Measurements from ENCODE around the gene PGAP6. TPM values are rescaled to one million over a fixed set of nuclear protein-coding genes. Genes with fewer than 3 reads are reported as not detected.
"Not testable (repeated sequence)": the region's sequence is repeated elsewhere in the genome, so short reads cannot be mapped to it uniquely, and the experiment has no call there.

Gene PGAP6
- total RNA-seq, 1 experiment from 2014 or later, result 34.9 TPM

GRCh38 chr16:334861-335632 is 46.7 kb downstream of the PGAP6 start:
- H3K27me3 ChIP-seq (replicated peaks); H3K36me3 ChIP-seq; DNase-seq (ENCODE audit: low read depth in 1 of 2, low spot score in 2 of 2); H3K9me3 ChIP-seq (replicated peaks); H3K4me3 ChIP-seq; H3K27ac ChIP-seq; H3K4me1 ChIP-seq (replicated peaks): not testable (repeated sequence)

GRCh38 chr16:334164-334832 is 47.5 kb downstream of the PGAP6 start:
- not testable (repeated sequence) for DNase-seq (ENCODE audit: low read depth in 1 of 2, low spot score in 2 of 2); H3K9me3 ChIP-seq (replicated peaks); H3K27ac ChIP-seq; H3K4me1 ChIP-seq (replicated peaks); H3K27me3 ChIP-seq (replicated peaks); H3K4me3 ChIP-seq; H3K36me3 ChIP-seq

GRCh38 chr16:333406-334094 is 48.2 kb downstream of the PGAP6 start:
- Histone ChIP-seq H3K27ac (no peak overlapping the region), H3K36me3 (no peaks in the 10 kb centered on the region), H3K4me3 (no peak overlapping the region), H3K4me1 (replicated peaks) (no peaks in the 10 kb centered on the region; the same call in 1 of the 2 replicates), H3K27me3 (replicated peaks) (no peaks in the 10 kb centered on the region), H3K9me3 (replicated peaks) (no peaks in the 10 kb centered on the region)
- no peak for DNase-seq (ENCODE audit: low read depth in 1 of 2, low spot score in 2 of 2)

GRCh38 chr16:331181-331814 is 50.5 kb downstream of the PGAP6 start:
- H3K9me3 ChIP-seq (replicated peaks); DNase-seq (ENCODE audit: low read depth in 1 of 2, low spot score in 2 of 2); H3K27me3 ChIP-seq (replicated peaks); H3K36me3 ChIP-seq; H3K4me3 ChIP-seq; H3K27ac ChIP-seq: not testable (repeated sequence)
- H3K4me1 ChIP-seq (replicated peaks), result peaks cover 18% of the 10 kb centered on the region

GRCh38 chr16:330741-331140 is 51.0 kb downstream of the PGAP6 start:
- Histone ChIP-seq H3K4me3 (no peak overlapping the region), H3K4me1 (replicated peaks) (peaks cover 18% of the 10 kb centered on the region), H3K27ac (no peak overlapping the region), H3K27me3 (replicated peaks) (no peaks in the 10 kb centered on the region), H3K36me3 (no peaks in the 10 kb centered on the region), H3K9me3 (replicated peaks) (no peaks in the 10 kb centered on the region)
- no peak for DNase-seq (ENCODE audit: low read depth in 1 of 2, low spot score in 2 of 2)

DNA sequence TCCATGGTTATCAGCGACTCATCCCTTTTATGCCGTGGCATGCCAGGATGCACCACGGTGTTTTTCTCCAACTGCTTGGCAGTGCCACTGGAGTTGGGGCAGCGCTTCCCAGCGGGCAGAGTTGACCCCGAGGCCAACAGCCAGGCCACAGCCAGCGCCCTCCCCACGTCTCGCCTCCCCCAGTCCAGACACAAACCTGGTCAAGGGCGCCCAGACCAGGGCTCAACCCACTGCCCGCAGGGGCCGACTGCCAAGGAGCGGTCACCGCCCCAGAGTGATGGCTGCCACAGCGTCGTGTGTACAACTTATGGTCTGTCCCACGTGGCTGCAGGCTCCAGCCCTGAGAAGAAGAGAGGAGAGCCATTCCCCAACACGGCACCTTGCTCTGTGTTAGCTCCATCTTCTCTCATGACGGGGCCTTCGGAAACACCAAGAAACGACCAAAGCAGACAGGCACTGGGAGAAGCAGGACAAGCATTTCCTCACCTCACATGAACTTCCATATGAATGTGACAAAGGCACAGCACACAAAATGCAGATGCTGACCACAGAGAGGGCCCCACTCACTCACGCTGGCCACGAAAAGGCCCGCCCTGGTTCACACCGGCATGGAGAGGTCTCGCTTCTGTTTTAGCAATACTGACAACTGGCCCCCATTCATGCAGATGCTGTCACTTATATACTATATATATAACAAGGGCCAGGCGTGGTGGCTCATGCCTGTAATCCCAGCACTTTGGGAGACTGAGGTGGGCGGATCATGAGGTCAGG is 56.2 kb downstream of the PGAP6 start:
- H3K9me3 ChIP-seq (replicated peaks), result no peaks in the 10 kb centered on the region
- no peak for DNase-seq (ENCODE audit: low read depth in 1 of 2, low spot score in 2 of 2)
- 0 out of 2 replicates have a peak, but pooled peaks cover 3% of the 10 kb centered on the region for H3K36me3 ChIP-seq
- H3K4me1 ChIP-seq (replicated peaks), result peaks cover 18% of the 10 kb centered on the region
- H3K27me3 ChIP-seq (replicated peaks), result no peaks in the 10 kb centered on the region
- no peak overlapping the region for H3K4me3 ChIP-seq
- no peak overlapping the region for H3K27ac ChIP-seq

GRCh38 chr16:324451-325334 is 57.1 kb downstream of the PGAP6 start:
- H3K9me3 ChIP-seq (replicated peaks), result no peaks in the 10 kb centered on the region
- H3K27me3 ChIP-seq (replicated peaks), result no peaks in the 10 kb centered on the region
- H3K36me3 ChIP-seq, result 0 out of 2 replicates have a peak, but pooled peaks cover 3% of the 10 kb centered on the region
- H3K4me3 ChIP-seq, result no peak overlapping the region
- DNase-seq (ENCODE audit: low read depth in 1 of 2, low spot score in 2 of 2), result no peak
- H3K4me1 ChIP-seq (replicated peaks), result peaks cover 18% of the 10 kb centered on the region
- H3K27ac ChIP-seq, result no peak overlapping the region

DNA sequence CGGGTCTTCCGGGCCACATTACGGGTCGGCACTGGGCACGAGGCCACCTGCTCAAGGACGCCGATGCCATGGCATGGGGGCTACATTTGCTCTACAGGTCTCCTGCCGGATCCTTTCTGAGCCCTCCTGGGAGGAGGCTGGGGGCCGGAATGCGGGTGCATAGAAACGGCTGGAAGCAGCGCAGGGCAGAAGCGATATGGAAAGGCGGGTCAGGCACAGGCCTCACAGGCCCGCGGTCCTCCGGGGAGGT is 57.7 kb downstream of the PGAP6 start:
- Histone ChIP-seq H3K27ac (no peak overlapping the region), H3K27me3 (replicated peaks) (no peaks in the 10 kb centered on the region), H3K4me1 (replicated peaks) (peaks cover 18% of the 10 kb centered on the region), H3K9me3 (replicated peaks) (no peaks in the 10 kb centered on the region), H3K36me3 (0 out of 2 replicates have a peak, but pooled peaks cover 3% of the 10 kb centered on the region), H3K4me3 (no peak overlapping the region)
- no peak for DNase-seq (ENCODE audit: low read depth in 1 of 2, low spot score in 2 of 2)

DNA sequence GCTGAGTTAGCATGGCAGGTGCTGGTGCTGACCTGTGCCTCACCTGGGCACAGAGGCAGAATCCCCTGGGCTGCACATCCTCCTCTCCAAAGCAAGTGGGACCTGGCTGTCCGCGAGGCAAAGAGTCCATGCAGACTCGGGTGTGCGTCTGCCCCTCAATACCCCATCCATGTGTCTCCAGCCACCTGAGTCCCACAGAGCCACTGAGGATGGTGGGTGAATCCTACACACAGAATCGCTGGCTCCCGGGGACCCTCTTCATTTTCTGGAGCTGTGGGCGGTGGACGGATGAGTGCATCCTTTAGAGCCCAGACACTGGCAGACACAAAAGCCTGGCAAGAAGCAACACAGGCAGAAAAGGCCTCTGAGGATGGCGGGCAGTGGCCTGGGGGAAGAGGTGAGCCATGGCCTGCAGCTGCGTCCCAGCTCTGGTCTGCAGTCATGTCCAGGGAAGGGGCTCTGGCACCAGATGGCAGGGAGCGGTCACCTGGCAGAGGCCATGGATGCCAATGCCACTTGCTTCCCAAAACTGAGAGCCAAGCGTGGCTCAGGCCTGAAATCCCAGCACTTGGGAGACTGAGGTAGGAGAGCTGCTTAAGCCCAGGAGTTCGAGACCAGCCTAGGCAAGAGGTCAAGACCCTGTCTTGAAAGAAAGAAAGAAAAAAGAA is 59.2 kb downstream of the PGAP6 start:
- no peak overlapping the region for H3K4me3 ChIP-seq
- peaks cover 10% of the 10 kb centered on the region for H3K4me1 ChIP-seq (replicated peaks)
- no peak overlapping the region for H3K27ac ChIP-seq
- H3K27me3 ChIP-seq (replicated peaks), result no peaks in the 10 kb centered on the region
- H3K36me3 ChIP-seq, result 0 out of 2 replicates have a peak, but pooled peaks cover 3% of the 10 kb centered on the region
- DNase-seq (ENCODE audit: low read depth in 1 of 2, low spot score in 2 of 2), result no peak
- no peaks in the 10 kb centered on the region for H3K9me3 ChIP-seq (replicated peaks)

DNA sequence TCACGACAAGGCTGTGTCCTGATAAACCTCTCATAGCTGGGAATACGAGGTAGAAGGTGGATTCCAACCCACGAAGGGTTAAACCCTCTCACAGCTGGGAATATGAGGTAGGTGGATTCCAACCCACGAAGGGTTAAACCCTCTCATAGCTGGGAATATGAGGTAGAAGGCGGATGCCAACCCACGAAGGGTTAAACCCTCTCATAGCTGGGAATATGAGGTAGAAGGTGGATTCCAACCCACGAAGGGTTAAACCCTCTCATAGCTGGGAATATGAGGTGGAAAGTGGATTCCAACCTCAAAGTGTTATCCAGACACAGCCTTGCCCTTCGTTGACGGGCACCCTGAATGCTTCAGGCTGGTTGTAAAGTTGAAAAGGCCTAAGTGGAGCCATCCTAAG is 60.2 kb downstream of the PGAP6 start:
- Histone ChIP-seq H3K36me3 (0 out of 2 replicates have a peak, but pooled peaks cover 3% of the 10 kb centered on the region), H3K4me1 (replicated peaks) (no peaks in the 10 kb centered on the region), H3K27me3 (replicated peaks) (no peaks in the 10 kb centered on the region), H3K4me3 (no peak overlapping the region), H3K27ac (no peak overlapping the region), H3K9me3 (replicated peaks) (no peaks in the 10 kb centered on the region)
- no peak for DNase-seq (ENCODE audit: low read depth in 1 of 2, low spot score in 2 of 2)
